Panc1 (cell line): ENCODE data around the gene SERPINB7. TPM values are rescaled to one million over a fixed set of nuclear protein-coding genes. Genes with fewer than 3 reads are reported as not detected.

ENCODE experiments used
- ATAC-seq: fragments of 200-7000 bp; cut with Tn5 transposase; 2 replicates; pipeline ENCODE4 v1.9.1; 2020; ENCODE audit warnings: mild to moderate bottlenecking, moderate library complexity
- BruUV-seq: library from RNA; stranded (reverse); fragments of 400-500 nt; replicated peaks from 2 replicates; lab custom pipeline; 2021; lab: Mats Ljungman, UMichigan
- CTCF ChIA-PET: fragments of 300-600 bp; sonication (Branson Sonifier 250); formaldehyde crosslinking; loops from one replicate; lab custom pipeline; 2022; ENCODE audit warnings: antibody characterized with exemption; lab: Charles Lee
- POLR2A ChIA-PET: fragments of 300-600 bp; sonication (Branson Sonifier 250); formaldehyde crosslinking; loops from one replicate; lab custom pipeline; 2022; ENCODE audit warnings: antibody characterized with exemption; lab: Charles Lee
- DNase-seq: peaks from one replicate; pipeline ENCODE4 v3.0.0-alpha.2; 2010; ENCODE audit warnings: low read depth, low spot score
- H3K27ac ChIP-seq: 2 replicates; pipeline ENCODE4 v1.5.1; 2011; ENCODE audit warnings: mild to moderate bottlenecking, low read length, inconsistent platforms
- H3K27me3 ChIP-seq: fragments of 200-500 bp; sonication (Bioruptor generic); 2 replicates; pipeline ENCODE4 v1.6.0; 2014; ENCODE audit warnings: low read length, inconsistent platforms; ENCODE audit not compliant: control insufficient read depth, insufficient read depth
- H3K36me3 ChIP-seq: fragments of 200-500 bp; sonication (Bioruptor generic); 2 replicates; pipeline ENCODE4 v1.5.1; 2014; ENCODE audit warnings: inconsistent platforms, mild to moderate bottlenecking, low read length, moderate library complexity; ENCODE audit not compliant: control insufficient read depth, insufficient read depth
- H3K4me1 ChIP-seq: 2 replicates; pipeline ENCODE4 v1.5.1; 2011; ENCODE audit warnings: inconsistent platforms, mild to moderate bottlenecking, low read length, moderate library complexity; ENCODE audit not compliant: control insufficient read depth, insufficient read depth
- H3K4me3 ChIP-seq, 2 experiments: 2 replicates each; pipeline ENCODE4 v1.5.1; 2011 to 2012; ENCODE audit warnings: low read depth in 2 of 2, low read length in 2 of 2, mild to moderate bottlenecking in 2 of 2, inconsistent platforms in 1 of 2, moderate library complexity in 1 of 2
- H3K9me3 ChIP-seq: fragments of 200-500 bp; sonication (Bioruptor generic); 2 replicates; pipeline ENCODE4 v1.5.1; 2014; ENCODE audit warnings: low read depth, mild to moderate bottlenecking, inconsistent platforms, low read length, moderate library complexity; ENCODE audit not compliant: control insufficient read depth, insufficient read depth
- CTCF ChIP-seq: fragments of 450-650 bp; IDR thresholded peaks from 2 replicates; pipeline ENCODE4 v1.5.1; 2017; ENCODE audit warnings: mild to moderate bottlenecking
- POLR2AphosphoS5 ChIP-seq: IDR thresholded peaks from 2 replicates; pipeline ENCODE4 v1.6.1; 2012; ENCODE audit warnings: mild to moderate bottlenecking, low read depth, low read length, moderate library complexity
- REST ChIP-seq, 2 experiments: IDR thresholded peaks; 2 replicates each; pipeline ENCODE4 v1.6.1; 2011 to 2012; ENCODE audit warnings: low read depth in 2 of 2, control low read depth in 1 of 2, low read length in 1 of 2, mild to moderate bottlenecking in 1 of 2, moderate library complexity in 1 of 2; ENCODE audit not compliant: insufficient read depth in 1 of 2
- SIN3A ChIP-seq: IDR thresholded peaks from 2 replicates; pipeline ENCODE4 v1.6.1; 2012; ENCODE audit warnings: low read depth, mild to moderate bottlenecking, low read length, moderate library complexity, borderline replicate concordance; ENCODE audit not compliant: insufficient read depth
- TCF7L2 ChIP-seq: IDR thresholded peaks from 2 replicates; pipeline ENCODE4 v1.6.1; 2011; ENCODE audit warnings: mild to moderate bottlenecking, low read depth, low read length, inconsistent platforms
- in situ Hi-C: cut with HindIII; loops from 2 replicates; pipeline ENCODE4 v1.10.0; 2016; ENCODE audit warnings: low sequenced_read_pairs, low pct_unique_long_range_greater_than_20kb
- intact Hi-C: fragments of 100-400 bp; cut with micrococcal nuclease; formaldehyde crosslinking; loops from one replicate; pipeline ENCODE4 v1.10.0; 2022; ENCODE audit not compliant: unreplicated experiment
- total RNA-seq: library from RNA; stranded (reverse); gene quantifications from one replicate; pipeline ENCODE4 v1.2.1, GENCODE V29; 2021; ENCODE audit not compliant: unreplicated experiment

SERPINB7 gene
- total RNA-seq, 1 experiment from 2014 or later, result not detected

GRCh38 chr18:63818212-63818611 is 43.0 kb downstream of the SERPINB7 start:
- intact Hi-C loops, result no loop called here
- H3K4me3 ChIP-seq, result no peak overlapping the region
- CTCF ChIA-PET, result no interaction called here
- H3K4me1 ChIP-seq, result no peaks in the 10 kb centered on the region
- no peak overlapping the region for H3K27ac ChIP-seq
- no peaks in the 10 kb centered on the region for H3K36me3 ChIP-seq
- no peak for DNase-seq
- in situ Hi-C loops, result no loop called here
- H3K27me3 ChIP-seq, result no peaks in the 10 kb centered on the region
- no peak for TF ChIP-seq SIN3A
- TF ChIP-seq TCF7L2, result no peak
- TF ChIP-seq POLR2AphosphoS5, result no peak
- TF ChIP-seq CTCF, result no peak
- no peak for TF ChIP-seq REST (IDR thresholded peaks at IDR 0.05; ENCODE audit: insufficient read depth in 1 of 2, low read depth in 2 of 2, low read length in 1 of 2)
- no peak for ATAC-seq
- no TSS peak for BruUV-seq
- no peaks in the 10 kb centered on the region for H3K9me3 ChIP-seq
- POLR2A ChIA-PET, result no interaction called here

- H3K9me3 ChIP-seq, result no peaks in the 10 kb centered on the region
- ChIA-PET POLR2A (no interaction called here), CTCF (no interaction called here)
- ATAC-seq, result no peak
- no peaks in the 10 kb centered on the region for H3K27me3 ChIP-seq
- BruUV-seq, result no TSS peak
- no peak overlapping the region for H3K27ac ChIP-seq
- TF ChIP-seq REST (IDR thresholded peaks at IDR 0.05; ENCODE audit: insufficient read depth in 1 of 2, low read depth in 2 of 2, low read length in 1 of 2) (no peak), POLR2AphosphoS5 (no peak), SIN3A (no peak), CTCF (no peak), TCF7L2 (no peak)
- H3K4me3 ChIP-seq, result no peak overlapping the region
- intact Hi-C loops, result no loop called here
- no peak for DNase-seq
- in situ Hi-C loops, result no loop called here
- no peaks in the 10 kb centered on the region for H3K36me3 ChIP-seq
- H3K4me1 ChIP-seq, result no peaks in the 10 kb centered on the region
These were observed 44.6 kb downstream of the SERPINB7 start for GRCh38 chr18:63819786-63820185.
